GM21786 (cell line): ENCODE results near the gene ZSCAN30.
A peak's percentile ranks its signal among the peaks of the same experiment; 100 is the strongest.

Experiments used
- ATAC-seq: cut with Tn5 transposase; IDR thresholded peaks from one replicate; pipeline ENCODE4 v1.9.1; 2021; ENCODE audit not compliant: unreplicated experiment

ZSCAN30 gene

DNA sequence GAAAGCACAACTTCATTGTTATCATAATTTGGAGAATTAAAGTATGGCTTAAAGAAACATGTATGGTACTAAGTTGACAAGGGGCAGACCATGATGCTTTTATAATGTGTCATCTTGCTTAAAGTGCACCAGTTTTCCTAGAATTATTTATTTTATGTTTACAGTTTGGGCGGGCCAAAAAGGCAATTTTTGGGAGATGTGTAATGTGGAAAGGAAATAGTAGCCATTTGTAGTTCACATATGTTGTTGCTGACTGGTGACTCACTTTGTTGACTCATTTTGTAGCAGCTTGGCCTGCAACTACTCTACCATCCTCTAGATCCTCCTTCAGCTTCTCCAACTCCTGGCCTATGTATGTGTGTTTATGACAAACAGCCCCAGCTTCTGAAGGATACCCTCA lies 7.7 kb downstream of the ZSCAN30 start:
- ATAC-seq: no peak

DNA sequence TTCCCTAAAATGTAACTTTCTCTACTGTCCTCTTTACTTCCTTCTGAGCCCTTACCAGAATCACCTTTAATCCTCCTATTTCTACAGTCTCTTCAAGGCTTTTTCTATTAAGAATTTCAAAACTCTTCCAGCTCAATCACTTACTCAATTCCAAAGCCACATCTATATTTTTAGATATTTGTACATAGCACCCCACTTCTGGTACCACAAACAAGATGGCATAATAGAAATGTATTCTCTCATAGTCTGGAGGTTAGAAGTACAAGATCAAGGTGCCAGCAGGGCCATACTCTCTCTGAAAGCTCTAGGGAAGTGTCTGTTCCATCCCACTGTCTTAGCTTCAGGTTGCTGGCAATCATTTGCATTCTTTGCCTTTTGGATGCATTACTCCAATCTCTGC lies 11.1 kb downstream of the ZSCAN30 start:
- ATAC-seq: no peak

DNA sequence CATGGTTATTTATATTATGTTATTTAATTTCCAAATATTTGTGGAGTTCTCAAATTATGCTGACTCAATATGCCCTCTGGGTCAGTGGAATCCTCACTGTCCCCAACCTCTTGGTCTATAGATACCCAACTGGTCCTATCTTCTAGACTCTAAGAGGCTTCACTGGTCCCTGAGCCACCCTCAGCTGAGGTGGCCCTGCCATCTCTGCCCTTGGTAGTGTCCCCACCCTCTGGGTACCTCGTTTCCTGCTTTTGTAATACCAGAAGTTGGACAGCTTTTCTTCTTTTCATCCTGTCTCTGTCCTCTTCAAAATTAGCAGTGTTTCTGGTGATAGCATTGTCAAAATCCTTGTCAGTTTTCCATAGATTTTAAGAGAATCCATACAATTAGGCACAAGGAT lies 11.9 kb downstream of the ZSCAN30 start:
- no peak for ATAC-seq

DNA sequence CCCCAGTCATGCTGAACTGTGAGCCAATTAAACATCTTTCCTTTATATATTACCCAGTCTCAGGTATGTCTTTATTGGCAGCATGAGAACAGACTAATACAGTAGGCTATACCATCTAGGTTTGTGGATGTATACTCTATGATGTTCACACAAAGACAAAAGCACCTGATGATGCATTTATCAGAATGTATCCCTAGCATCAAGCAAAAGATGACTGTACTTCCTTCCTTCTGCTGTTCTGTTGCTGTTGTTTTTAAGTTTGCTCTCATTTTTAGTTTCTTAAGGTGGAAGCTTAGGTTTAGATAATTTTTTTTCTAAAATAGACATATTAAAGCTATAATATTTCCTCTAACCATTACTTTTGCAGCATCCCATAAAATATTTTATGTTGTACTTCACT lies 12.4 kb downstream of the ZSCAN30 start:
- no peak for ATAC-seq

DNA sequence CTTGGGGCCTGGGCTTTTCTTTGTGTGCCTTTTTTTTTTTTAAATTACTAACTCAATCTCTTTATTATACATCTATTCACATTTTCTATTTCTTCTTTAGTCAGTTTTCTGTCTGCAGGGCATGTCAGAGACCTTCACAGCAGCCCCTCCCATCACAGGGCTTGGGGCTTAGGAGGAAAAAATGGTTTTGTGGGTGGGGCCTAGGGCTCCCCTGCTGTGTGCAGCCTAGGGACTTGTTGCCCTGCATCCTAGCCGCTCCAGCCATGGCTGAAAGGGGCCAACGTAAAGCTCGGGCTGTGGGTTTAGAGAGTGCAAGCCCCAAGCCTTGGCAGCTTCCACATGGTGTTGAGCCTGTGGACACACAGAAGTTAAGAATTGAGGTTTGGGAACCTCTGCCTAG lies 13.8 kb downstream of the ZSCAN30 start:
- ATAC-seq: no peak

DNA sequence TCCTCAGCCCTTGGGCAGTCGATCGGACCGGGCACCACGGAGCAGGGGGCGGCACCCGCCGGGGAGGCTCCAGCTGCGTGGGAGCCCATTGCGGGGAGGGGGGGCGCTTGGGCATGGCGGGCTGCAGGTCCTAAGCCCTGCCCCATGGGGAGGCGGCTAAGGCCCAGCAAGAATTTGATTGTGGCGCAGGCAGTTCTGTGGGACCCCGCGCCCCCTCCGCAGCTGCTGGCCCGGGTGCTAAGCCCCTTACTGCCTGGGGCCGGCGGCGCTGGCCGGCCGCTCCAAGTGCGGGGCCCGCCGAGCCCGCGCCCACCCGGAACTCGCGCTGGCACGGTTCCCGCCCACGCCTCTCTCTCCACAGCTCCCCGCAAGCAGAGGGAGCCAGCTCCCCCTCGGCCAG lies 18.4 kb downstream of the ZSCAN30 start:
- ATAC-seq: no peak

DNA sequence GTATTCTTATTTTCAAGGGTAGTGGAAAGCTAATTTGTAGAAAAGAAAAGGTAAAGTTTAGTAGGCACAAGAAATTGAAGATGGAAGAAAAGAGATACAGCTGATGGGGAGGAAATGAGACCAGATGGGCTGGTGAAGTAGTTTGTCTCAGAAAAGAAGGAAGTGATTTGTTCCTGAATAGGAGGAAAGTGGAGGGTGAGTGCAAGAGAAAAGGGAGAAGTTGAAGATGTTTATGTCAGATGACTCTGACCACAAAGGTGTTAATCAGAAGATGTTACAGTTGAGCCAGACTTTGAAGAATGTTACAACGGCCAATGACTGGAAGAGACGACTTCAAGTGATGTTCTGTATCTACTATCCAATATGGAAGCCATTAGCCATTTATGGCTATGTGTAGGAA lies 21.2 kb downstream of the ZSCAN30 start:
- no peak for ATAC-seq

DNA sequence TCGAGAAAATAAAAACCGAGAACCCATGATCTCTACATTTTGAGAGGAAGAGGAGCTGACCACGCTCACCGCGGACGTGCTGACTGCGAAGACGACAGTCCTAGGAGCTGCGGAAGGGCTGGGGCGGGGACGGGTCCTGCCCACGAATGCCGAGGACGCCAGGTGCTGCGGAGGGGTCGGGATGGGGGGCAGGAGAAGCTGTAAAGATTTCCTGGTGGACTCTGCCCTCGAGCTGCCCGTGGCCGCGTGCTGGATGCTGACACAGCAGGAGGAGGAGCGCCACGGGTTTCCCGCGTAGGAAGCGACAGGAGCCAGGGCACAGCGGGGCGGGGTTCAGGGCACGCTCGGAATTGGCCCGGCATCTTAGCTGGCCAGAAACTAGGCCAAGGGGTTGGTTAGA lies 22.2 kb downstream of the ZSCAN30 start:
- no peak for ATAC-seq

DNA sequence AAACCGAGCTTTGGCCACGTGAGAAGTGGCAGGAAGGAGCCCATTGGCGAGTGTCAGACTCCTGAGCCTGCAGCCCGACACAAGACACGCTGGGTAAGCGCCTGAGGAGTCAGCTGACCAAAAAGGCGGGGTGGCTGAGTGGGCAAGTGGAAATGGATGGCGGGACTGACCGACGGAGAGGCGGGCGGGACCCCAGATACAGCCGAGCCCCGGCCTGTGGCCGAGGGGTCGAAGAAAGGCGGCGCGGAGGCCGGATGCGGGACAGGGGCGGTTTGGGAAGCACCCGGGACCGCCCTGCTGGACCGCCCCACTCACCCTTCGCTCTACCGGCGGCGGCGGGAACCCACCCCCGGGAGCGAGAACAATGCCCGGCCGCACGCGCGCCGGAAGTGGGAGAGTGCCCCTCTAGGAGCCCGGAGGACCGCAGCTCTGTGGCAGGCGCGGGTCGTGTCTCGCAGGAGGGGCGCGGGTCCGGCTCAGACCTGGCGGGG lies 22.8 kb downstream of the ZSCAN30 start:
- peak; percentile 70 for ATAC-seq

DNA sequence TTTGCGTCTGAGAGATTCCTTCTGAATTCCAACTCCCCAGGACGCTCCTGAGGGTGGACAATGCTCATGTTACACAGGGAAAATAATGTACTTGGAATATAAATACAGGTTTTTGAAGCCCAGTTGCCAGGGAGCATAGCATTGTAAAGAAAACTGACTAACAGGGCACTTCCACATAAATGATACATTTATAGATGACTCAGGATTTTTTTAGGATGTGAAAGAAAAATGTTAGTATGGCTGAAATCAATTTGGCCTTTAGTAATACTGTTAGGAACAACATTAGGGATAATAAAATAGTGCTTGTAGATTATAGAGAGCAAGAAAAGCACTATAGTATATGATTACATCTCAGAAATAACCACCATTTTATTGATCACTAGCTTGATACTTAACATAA lies 25.6 kb downstream of the ZSCAN30 start:
- no peak for ATAC-seq

DNA sequence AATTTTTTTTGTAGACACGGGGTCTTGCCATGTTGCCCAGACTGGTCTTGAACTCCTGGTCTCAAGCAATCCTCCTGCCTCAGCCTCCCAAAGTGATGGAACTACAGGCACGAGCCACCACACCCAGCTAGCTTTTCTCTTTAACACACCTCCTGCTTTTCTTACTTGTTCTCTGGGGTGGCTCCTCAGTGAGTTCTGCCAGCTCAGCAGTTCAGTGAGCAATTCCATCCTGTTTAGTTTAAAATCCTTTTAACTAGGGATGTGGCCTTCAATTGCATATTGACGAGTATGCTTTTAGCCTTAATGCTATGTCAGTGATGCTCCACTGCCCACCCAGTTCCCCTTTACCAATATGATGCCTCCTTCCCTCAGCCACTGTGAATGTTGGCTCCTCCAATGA lies 33.1 kb downstream of the ZSCAN30 start:
- ATAC-seq: no peak

DNA sequence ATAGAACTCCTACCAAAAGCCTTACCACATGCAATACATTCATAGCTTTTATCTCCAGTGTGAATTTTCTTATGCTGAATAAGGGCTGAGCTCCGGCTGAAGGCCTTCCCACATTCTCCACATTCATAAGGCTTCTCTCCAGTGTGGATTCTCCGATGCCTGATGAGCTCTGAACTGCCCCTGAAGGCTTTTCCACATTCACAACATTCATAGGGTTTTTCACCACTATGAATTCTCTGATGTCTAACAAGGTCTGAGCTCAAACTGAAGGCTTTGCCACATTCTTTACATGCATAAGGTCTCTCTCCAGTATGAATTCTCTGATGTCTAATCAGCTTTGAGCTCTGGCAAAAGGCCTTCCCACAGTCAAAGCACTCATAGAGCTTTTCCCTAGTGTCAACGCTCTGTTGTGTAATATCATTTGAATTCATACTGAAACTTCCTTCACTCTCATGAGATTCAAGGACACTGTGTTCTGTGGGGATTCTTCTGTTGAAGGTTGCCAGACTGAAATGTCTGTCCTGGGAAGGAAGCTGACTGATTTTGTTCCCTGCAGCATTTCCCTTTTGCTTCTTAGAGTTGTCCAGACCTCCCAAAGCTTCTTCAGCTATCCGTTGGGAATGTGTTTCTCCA lies 36.3 kb downstream of the ZSCAN30 start:
- ATAC-seq: no peak

DNA sequence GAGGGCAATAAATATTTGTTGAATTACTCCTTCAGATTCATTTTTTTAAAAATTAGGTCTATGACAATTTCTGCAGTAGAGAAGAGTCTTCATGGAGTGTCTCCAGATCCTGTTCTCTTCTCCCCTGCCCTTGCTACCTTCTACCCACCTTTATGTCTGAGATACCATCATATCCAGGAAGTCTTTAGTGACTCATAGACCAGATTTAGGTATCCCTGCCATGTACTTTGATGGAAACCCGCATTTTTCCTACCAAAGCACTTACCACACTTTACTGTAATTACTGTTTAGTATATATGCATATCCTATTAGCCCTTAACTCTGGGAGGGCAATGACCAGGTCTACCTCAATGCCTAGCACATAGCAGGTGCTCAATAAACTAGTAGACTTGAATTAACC lies 37.6 kb downstream of the ZSCAN30 start:
- no peak for ATAC-seq

DNA sequence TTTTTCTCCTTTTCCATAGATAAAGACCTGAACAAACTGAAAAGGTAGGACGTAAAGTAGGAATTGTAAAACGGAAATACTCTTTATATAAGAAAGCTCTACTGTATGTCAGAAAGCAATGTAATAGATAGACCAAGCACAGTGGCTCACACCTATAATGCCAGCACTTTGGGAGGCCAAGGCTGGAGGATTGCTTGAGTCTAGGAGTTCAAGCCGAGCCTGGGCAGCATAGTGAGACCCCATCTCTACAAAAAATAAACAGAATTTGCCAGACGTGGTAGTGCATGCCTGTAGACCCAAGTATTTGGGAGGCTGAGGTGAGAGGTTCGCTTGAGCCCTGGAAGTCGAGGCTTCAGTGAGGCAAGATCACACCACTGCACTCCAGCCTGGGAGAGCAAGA lies 41.6 kb downstream of the ZSCAN30 start:
- ATAC-seq: no peak

DNA sequence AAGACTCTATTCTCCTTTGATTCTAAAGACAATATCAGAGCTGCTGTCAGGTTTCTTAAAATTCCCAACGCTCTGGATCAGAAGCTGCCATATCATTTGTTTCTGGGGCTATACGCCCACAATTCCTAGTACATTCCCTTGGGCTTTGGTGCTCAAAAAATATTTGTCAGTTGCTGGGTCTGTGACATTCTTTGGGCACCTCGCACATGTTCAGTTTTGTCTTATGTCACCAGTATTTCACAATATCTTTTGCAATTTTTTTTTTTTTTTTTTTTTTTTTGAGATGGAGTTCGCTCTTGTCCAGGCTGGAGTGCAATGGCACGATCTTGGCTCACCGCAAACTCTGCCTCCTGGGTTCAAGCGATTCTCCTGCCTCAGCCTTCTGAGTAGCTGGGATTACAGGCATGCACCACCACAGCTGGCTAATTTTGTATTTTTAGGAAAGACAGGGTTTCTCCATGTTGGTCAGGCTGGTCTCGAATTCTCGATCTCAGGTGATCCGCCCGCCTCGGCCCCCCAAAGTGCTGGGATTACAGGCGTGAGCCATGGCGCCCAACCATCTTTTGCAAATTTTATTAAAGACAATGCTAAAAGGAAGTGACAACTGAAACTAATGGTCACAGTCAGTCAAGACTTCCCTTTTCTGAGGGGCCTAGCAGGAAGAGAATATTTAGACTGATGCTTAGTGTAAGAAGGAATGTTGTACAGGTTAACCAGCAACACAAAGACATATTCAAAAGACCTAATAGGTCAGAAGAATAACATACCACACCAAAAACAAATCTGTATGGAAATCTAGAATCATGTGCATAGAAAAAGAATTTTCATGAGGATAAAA lies 42.4 kb downstream of the ZSCAN30 start:
- ATAC-seq: no peak

DNA sequence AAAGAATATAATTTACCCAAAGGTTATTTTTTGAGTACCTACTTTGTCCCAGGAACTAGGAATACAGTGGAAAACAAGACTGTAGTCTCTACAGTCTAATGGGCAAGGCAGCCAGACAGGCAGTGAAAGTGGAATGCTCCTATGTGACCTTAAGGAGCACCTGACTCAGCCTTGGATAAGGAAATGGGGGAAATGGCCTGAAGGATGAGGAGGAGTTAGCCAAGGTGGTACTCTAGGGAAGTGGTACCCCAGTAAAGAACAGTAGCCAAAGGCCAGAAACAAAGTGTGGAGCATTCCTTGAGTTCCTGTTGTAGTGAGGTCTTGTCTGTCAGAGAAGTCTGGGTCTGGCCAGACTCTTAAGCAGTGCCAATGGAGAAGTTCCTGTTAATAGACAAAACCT lies 43.2 kb downstream of the ZSCAN30 start:
- ATAC-seq: no peak

DNA sequence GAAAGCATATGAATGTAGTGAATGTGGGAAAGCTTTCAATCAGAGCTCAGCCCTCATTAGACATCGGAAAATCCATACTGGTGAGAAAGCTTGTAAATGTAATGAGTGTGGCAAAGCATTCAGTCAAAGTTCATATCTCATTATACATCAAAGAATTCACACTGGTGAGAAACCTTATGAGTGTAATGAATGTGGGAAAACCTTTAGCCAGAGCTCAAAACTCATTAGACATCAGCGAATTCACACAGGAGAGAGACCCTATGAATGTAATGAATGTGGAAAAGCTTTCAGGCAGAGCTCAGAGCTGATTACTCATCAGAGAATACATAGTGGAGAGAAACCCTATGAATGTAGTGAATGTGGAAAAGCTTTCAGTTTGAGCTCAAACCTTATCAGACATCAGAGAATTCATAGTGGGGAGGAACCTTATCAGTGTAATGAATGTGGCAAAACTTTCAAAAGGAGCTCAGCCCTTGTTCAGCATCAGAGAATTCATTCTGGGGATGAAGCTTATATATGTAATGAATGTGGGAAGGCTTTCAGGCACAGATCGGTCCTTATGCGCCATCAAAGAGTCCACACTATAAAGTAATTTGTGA lies 44.2 kb downstream of the ZSCAN30 start:
- ATAC-seq: no peak

DNA sequence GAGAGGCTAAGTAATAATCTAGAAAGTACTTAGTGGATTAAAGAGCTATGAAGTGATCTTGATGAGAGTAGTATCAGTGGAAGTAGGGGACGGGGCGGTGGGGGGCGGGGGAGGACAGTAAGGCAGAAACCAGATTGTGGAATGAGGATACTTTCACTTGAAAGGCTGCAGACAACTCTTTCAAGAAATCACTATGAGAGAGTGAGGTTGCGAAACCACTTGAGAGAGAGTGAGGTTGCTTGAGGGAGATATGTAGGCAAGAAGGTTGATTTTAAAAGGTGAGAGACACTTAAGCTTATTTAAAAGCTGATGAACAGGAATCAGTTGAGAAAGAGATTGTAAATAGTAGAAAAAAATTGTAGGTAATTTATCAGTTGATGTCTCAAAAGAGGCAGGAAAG lies 45.4 kb downstream of the ZSCAN30 start:
- ATAC-seq: no peak

DNA sequence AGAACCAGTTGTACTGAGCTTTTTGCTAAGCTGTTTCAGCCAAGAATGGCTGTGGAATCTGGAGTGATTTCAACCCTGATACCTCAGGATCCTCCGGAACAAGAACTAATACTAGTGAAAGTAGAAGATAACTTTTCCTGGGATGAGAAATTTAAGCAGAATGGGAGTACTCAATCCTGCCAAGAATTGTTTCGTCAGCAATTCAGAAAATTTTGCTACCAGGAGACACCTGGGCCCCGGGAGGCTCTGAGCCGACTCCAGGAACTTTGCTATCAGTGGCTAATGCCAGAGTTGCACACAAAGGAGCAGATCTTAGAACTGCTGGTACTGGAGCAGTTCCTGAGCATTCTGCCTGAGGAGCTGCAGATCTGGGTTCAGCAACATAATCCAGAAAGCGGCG lies 47.6 kb downstream of the ZSCAN30 start:
- no peak for ATAC-seq

DNA sequence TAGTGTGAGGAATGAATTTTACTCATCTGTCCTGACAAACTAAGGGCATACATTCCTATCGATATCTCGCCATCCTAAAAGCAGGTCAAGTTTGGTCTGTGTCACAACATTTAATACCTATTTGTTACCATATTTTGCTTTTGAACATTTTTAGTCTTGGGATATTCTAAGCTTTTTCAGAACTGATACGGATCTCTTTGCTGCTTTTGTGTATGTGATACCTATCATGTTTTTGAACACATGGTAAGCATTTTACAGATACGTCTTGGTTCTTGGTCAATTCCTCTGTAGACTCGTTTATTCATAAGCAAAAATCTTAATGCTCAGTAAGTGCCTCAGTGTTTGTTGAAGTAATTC lies 48.6 kb downstream of the ZSCAN30 start:
- ATAC-seq: no peak

DNA sequence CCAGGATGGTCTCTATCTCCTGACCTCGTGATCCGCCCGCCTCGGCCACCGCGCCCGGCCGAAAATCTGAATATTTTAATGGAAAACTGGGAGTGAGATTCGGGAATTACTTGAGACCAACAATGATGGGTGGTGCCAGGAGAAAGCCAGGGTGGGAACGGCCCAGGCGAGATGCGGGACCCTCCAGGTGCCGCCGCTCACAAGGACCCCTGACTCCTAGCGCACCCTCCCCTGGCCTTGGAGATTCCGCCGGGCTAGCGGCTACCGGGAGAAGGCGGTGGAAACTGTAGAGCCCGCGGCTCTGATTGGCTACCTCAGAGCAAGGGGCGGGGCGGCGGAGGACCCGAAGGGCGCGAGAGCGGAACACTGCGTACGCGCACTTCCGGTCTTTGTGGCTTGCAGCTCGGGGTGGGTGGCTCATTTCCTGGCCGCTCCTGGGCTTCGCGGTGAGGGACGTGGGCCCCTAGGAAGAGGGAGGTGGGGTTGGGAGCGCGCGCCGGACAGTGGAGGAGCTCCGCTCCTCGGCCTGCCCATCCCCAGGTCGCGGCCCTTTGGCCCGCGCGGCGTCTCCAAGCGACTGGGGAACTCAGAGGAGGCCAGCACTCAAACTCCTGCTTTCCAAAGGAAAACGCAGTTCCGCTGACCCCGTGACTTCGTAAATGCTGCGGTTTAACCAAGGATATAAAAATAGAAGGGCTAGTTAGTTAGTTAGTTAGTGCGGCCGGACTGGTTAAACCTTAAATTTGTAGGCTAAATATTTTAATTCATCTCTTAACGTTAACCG lies 49.2 kb downstream of the ZSCAN30 start, which contains the start of gene ZNF397:
ZNF397 (plus strand) TSS at position 371 of the 784 bp plus-strand sequence. CDS start 1,437 bp downstream, outside the sequence.
- peak; percentile 98 for ATAC-seq
